ENCODE results near the gene KCNQ1. TPM values are rescaled to one million over a fixed set of nuclear protein-coding genes. Genes with fewer than 3 reads are reported as not detected.

KCNQ1 gene
- polyA plus RNA-seq, 1 donor (not counting 4 experiments of a cell fraction or from before 2014, with no cell fraction given) = not detected

- DNase-seq (ENCODE audit: low read depth, low spot score) = no peak
- no peaks in the 10 kb centered on the region for H3K36me3 ChIP-seq (ENCODE audit: control insufficient read depth in 2 of 2, extremely low read depth in 1 of 2, insufficient read depth in 2 of 2, low read length in 2 of 2)
- no peak for FAIRE-seq
- no peaks in the 10 kb centered on the region for H3K4me1 ChIP-seq (ENCODE audit: control insufficient read depth, extremely low read depth, insufficient read depth, low read length)
- TF ChIP-seq CTCF (optimal IDR thresholded peaks at IDR 0.05 in 1 of 3, IDR thresholded peaks at IDR 0.05 in 1 of 3, conservative IDR thresholded peaks at IDR 0.05 in 1 of 3; ENCODE audit: extremely low read depth in 1 of 3, insufficient read depth in 2 of 3, low read length in 3 of 3) (no peak), EZH2 (IDR thresholded peaks at IDR 0.05; ENCODE audit: low read length) (no peak)
- no peaks in the 10 kb centered on the region for H3K9me3 ChIP-seq (ENCODE audit: control insufficient read depth, low read depth, low read length)
- H3K4me3 ChIP-seq (ENCODE audit: control insufficient read depth in 2 of 3, extremely low read depth in 1 of 3, insufficient read depth in 2 of 3, low read depth in 1 of 3, low read length in 3 of 3) = no peak overlapping the region
- H3K9ac ChIP-seq (ENCODE audit: control insufficient read depth, extremely low read depth, insufficient read depth, low read length) = no peak overlapping the region
- H3K79me2 ChIP-seq (ENCODE audit: control insufficient read depth, insufficient read depth, low read length) = no peaks in the 10 kb centered on the region
- H3K27ac ChIP-seq (ENCODE audit: control insufficient read depth, insufficient read depth, low read length) = no peak overlapping the region
- H4K20me1 ChIP-seq (ENCODE audit: control insufficient read depth, extremely low read depth, insufficient read depth, low read length) = no peaks in the 10 kb centered on the region
- H2AFZ ChIP-seq (ENCODE audit: control insufficient read depth, low read length) = no peak overlapping the region
- no peak overlapping the region for H3K4me2 ChIP-seq (ENCODE audit: control insufficient read depth, extremely low read depth, insufficient read depth, low read depth, low read length)
- peaks cover 6% of the 10 kb centered on the region for H3K27me3 ChIP-seq (ENCODE audit: control insufficient read depth, extremely low read depth, insufficient read depth, low read length)
- no peaks in the 10 kb centered on the region for H3K9me1 ChIP-seq (ENCODE audit: control insufficient read depth, extremely low read depth, insufficient read depth, low read length)
- dilution Hi-C loops (cut with MboI; ENCODE audit: extremely low pct_ligation_motif_present, low sequenced_read_pairs) = no loop called here
Measured at GRCh38 chr11:2550606-2550970, 105.8 kb downstream of the KCNQ1 start.

- no peak for DNase-seq (ENCODE audit: low read depth, low spot score)
- H3K4me2 ChIP-seq (ENCODE audit: control insufficient read depth, extremely low read depth, insufficient read depth, low read depth, low read length) = no peak overlapping the region
- H2AFZ ChIP-seq (ENCODE audit: control insufficient read depth, low read length) = no peak overlapping the region
- no peak overlapping the region for H3K4me3 ChIP-seq (ENCODE audit: control insufficient read depth in 2 of 3, extremely low read depth in 1 of 3, insufficient read depth in 2 of 3, low read depth in 1 of 3, low read length in 3 of 3)
- H3K9me1 ChIP-seq (ENCODE audit: control insufficient read depth, extremely low read depth, insufficient read depth, low read length) = no peaks in the 10 kb centered on the region
- H4K20me1 ChIP-seq (ENCODE audit: control insufficient read depth, extremely low read depth, insufficient read depth, low read length) = no peaks in the 10 kb centered on the region
- H3K36me3 ChIP-seq (ENCODE audit: control insufficient read depth in 2 of 2, extremely low read depth in 1 of 2, insufficient read depth in 2 of 2, low read length in 2 of 2) = no peaks in the 10 kb centered on the region
- H3K79me2 ChIP-seq (ENCODE audit: control insufficient read depth, insufficient read depth, low read length) = no peaks in the 10 kb centered on the region
- no peaks in the 10 kb centered on the region for H3K4me1 ChIP-seq (ENCODE audit: control insufficient read depth, extremely low read depth, insufficient read depth, low read length)
- no peak overlapping the region for H3K9ac ChIP-seq (ENCODE audit: control insufficient read depth, extremely low read depth, insufficient read depth, low read length)
- H3K27me3 ChIP-seq (ENCODE audit: control insufficient read depth, extremely low read depth, insufficient read depth, low read length) = peaks cover 6% of the 10 kb centered on the region
- no peak overlapping the region for H3K27ac ChIP-seq (ENCODE audit: control insufficient read depth, insufficient read depth, low read length)
- H3K9me3 ChIP-seq (ENCODE audit: control insufficient read depth, low read depth, low read length) = no peaks in the 10 kb centered on the region
- no peak for FAIRE-seq
- TF ChIP-seq CTCF (optimal IDR thresholded peaks at IDR 0.05 in 1 of 3, IDR thresholded peaks at IDR 0.05 in 1 of 3, conservative IDR thresholded peaks at IDR 0.05 in 1 of 3; ENCODE audit: extremely low read depth in 1 of 3, insufficient read depth in 2 of 3, low read length in 3 of 3) (no peak), EZH2 (IDR thresholded peaks at IDR 0.05; ENCODE audit: low read length) (no peak)
- dilution Hi-C loops (cut with MboI; ENCODE audit: extremely low pct_ligation_motif_present, low sequenced_read_pairs) = no loop called here
Measured at GRCh38 chr11:2551131-2551530, 106.3 kb downstream of the KCNQ1 start.

All from keratinocyte (primary cell).